Stimulated activated CD4-positive, alpha-beta T cell treated with anti-CD3 and anti-CD28 coated beads, Interleukin-12 subunit alpha, Interleukin-12 subunit beta, amount 100 ng/mL, for 4 hours (primary cell): ENCODE data around the gene SFXN2.
A peak's percentile ranks its signal among the peaks of the same experiment; 100 is the strongest.
"Not testable (repeated sequence)": the region's sequence is repeated elsewhere in the genome, so short reads cannot be mapped to it uniquely, and the experiment has no call there.

Source experiments
- DNase-seq: peaks from one replicate; pipeline ENCODE4 v3.0.0-alpha.2; 2020

The SFXN2 gene

GRCh38 chr10:102714621-102715455 lies at the start of gene SFXN2:
SFXN2 (plus strand) TSS chr10:102714636; CDS start chr10:102726637, 12,001 bp downstream.
- peak; percentile 43 for DNase-seq

- DNase-seq = no peak
Measured at GRCh38 chr10:102665904-102666509, 48.4 kb upstream of the SFXN2 start.

- DNase-seq = not testable (repeated sequence)
Measured at GRCh38 chr10:102667411-102667810, 47.0 kb upstream of the SFXN2 start.

- DNase-seq = no peak
Measured at GRCh38 chr10:102668326-102669107, 45.9 kb upstream of the SFXN2 start.

GRCh38 chr10:102669206-102670064 lies 45.0 kb upstream of the SFXN2 start:
- DNase-seq = no peak

GRCh38 chr10:102670065-102670670 lies 44.3 kb upstream of the SFXN2 start:
- no peak for DNase-seq

GRCh38 chr10:102670871-102671434 lies 43.5 kb upstream of the SFXN2 start:
- no peak for DNase-seq

- no peak for DNase-seq
Measured at GRCh38 chr10:102673236-102673818, 41.1 kb upstream of the SFXN2 start.

GRCh38 chr10:102673819-102674511 lies 40.5 kb upstream of the SFXN2 start:
- DNase-seq = peak; percentile 51

- DNase-seq = no peak
Measured at GRCh38 chr10:102674566-102674965, 39.9 kb upstream of the SFXN2 start.

- DNase-seq = no peak
Measured at GRCh38 chr10:102675011-102675665, 39.3 kb upstream of the SFXN2 start.

GRCh38 chr10:102675666-102676533 lies 38.5 kb upstream of the SFXN2 start:
- DNase-seq = no peak

- no peak for DNase-seq
Measured at GRCh38 chr10:102676534-102677315, 37.7 kb upstream of the SFXN2 start.

- DNase-seq = no peak
Measured at GRCh38 chr10:102677331-102678067, 36.9 kb upstream of the SFXN2 start.

- no peak for DNase-seq
Measured at GRCh38 chr10:102678068-102678400, 36.4 kb upstream of the SFXN2 start.

GRCh38 chr10:102678842-102679289 lies 35.6 kb upstream of the SFXN2 start:
- DNase-seq = no peak

GRCh38 chr10:102679596-102679995 lies 34.8 kb upstream of the SFXN2 start:
- no peak for DNase-seq

- no peak for DNase-seq
Measured at GRCh38 chr10:102681696-102682095, 32.7 kb upstream of the SFXN2 start.
